ENCODE results near the gene GPR160.
"Not testable (repeated sequence)": the region's sequence is repeated elsewhere in the genome, so short reads cannot be mapped to it uniquely, and the experiment has no call there.

Gene GPR160

GRCh38 chr3:170019306-170019705, 18.5 kb upstream of the GPR160 start:
- H4K91ac ChIP-seq (ENCODE audit: low read length); H3K4ac ChIP-seq (ENCODE audit: low read depth in 1 of 2, low read length in 2 of 2); H3K14ac ChIP-seq (ENCODE audit: low read length in 2 of 2); H2AFZ ChIP-seq (ENCODE audit: low read depth, low read length); H3K23ac ChIP-seq (ENCODE audit: low read length in 2 of 2); H4K8ac ChIP-seq (ENCODE audit: low read length); H3K79me1 ChIP-seq (replicated peaks; ENCODE audit: low read length, poor library complexity, severe bottlenecking); DNase-seq; H3K27me3 ChIP-seq (ENCODE audit: control insufficient read depth in 1 of 2, insufficient read depth in 1 of 2, low read length in 2 of 2); H3K9ac ChIP-seq (ENCODE audit: low read length); H2AK5ac ChIP-seq (ENCODE audit: low read length, severe bottlenecking); H3K4me3 ChIP-seq (ENCODE audit: insufficient read depth in 1 of 2, low read depth in 1 of 2, low read length in 2 of 2); H3K4me2 ChIP-seq (ENCODE audit: low read length, poor library complexity, severe bottlenecking); H2BK120ac ChIP-seq (ENCODE audit: low read depth, low read length); H3K18ac ChIP-seq (ENCODE audit: low read depth in 1 of 2, low read length in 2 of 2); H3K9me3 ChIP-seq (ENCODE audit: control insufficient read depth, low read length); H3K4me1 ChIP-seq (ENCODE audit: control insufficient read depth, insufficient read depth, low read depth, low read length); H2BK5ac ChIP-seq (ENCODE audit: low read depth, low read length, poor library complexity, severe bottlenecking); H2BK15ac ChIP-seq (ENCODE audit: low read depth, poor library complexity, severe bottlenecking); H3K27ac ChIP-seq (ENCODE audit: low read length, poor library complexity, severe bottlenecking); H3K36me3 ChIP-seq (ENCODE audit: control insufficient read depth in 1 of 2, insufficient read depth in 2 of 2, low read depth in 1 of 2, low read length in 2 of 2); H2BK12ac ChIP-seq (ENCODE audit: low read length in 2 of 2): not testable (repeated sequence)
- 92% methylated on average over 4 of the region's 4 CpGs for WGBS

GRCh38 chr3:170021083-170021482, 16.7 kb upstream of the GPR160 start:
- Histone ChIP-seq H4K8ac (ENCODE audit: low read length) (no peak overlapping the region), H3K36me3 (ENCODE audit: control insufficient read depth in 1 of 2, insufficient read depth in 2 of 2, low read depth in 1 of 2, low read length in 2 of 2) (no peaks in the 10 kb centered on the region), H3K9me3 (ENCODE audit: control insufficient read depth, low read length) (no peaks in the 10 kb centered on the region), H3K18ac (ENCODE audit: low read depth in 1 of 2, low read length in 2 of 2) (no peak overlapping the region), H3K9ac (ENCODE audit: low read length) (no peak overlapping the region), H3K27ac (ENCODE audit: low read length, poor library complexity, severe bottlenecking) (no peak overlapping the region), H4K91ac (ENCODE audit: low read length) (no peak overlapping the region), H3K14ac (ENCODE audit: low read length in 2 of 2) (no peak overlapping the region), H2AK5ac (ENCODE audit: low read length, severe bottlenecking) (no peak overlapping the region), H2BK5ac (ENCODE audit: low read depth, low read length, poor library complexity, severe bottlenecking) (no peak overlapping the region), H2BK120ac (ENCODE audit: low read depth, low read length) (no peak overlapping the region), H3K4ac (ENCODE audit: low read depth in 1 of 2, low read length in 2 of 2) (no peak overlapping the region), H2BK12ac (ENCODE audit: low read length in 2 of 2) (no peak overlapping the region), H3K4me2 (ENCODE audit: low read length, poor library complexity, severe bottlenecking) (no peak overlapping the region), H3K79me1 (replicated peaks; ENCODE audit: low read length, poor library complexity, severe bottlenecking) (no peaks in the 10 kb centered on the region), H2AFZ (ENCODE audit: low read depth, low read length) (no peak overlapping the region), H3K27me3 (ENCODE audit: control insufficient read depth in 1 of 2, insufficient read depth in 1 of 2, low read length in 2 of 2) (peaks cover 0 to 4% of the 10 kb centered on the region in 2 experiments), H3K4me1 (ENCODE audit: control insufficient read depth, insufficient read depth, low read depth, low read length) (peaks cover 3% of the 10 kb centered on the region), H3K4me3 (ENCODE audit: insufficient read depth in 1 of 2, low read depth in 1 of 2, low read length in 2 of 2) (no peak overlapping the region), H2BK15ac (ENCODE audit: low read depth, poor library complexity, severe bottlenecking) (no peak overlapping the region), H3K23ac (ENCODE audit: low read length in 2 of 2) (no peak overlapping the region)
- no peak for DNase-seq
- 84% methylated on average over 1 of the region's 3 CpGs for WGBS

- H2BK5ac ChIP-seq (ENCODE audit: low read depth, low read length, poor library complexity, severe bottlenecking), result no peak overlapping the region
- no peak overlapping the region for H2AFZ ChIP-seq (ENCODE audit: low read depth, low read length)
- H3K18ac ChIP-seq (ENCODE audit: low read depth in 1 of 2, low read length in 2 of 2), result no peak overlapping the region
- no peak overlapping the region for H2AK5ac ChIP-seq (ENCODE audit: low read length, severe bottlenecking)
- H4K8ac ChIP-seq (ENCODE audit: low read length), result no peak overlapping the region
- no peak overlapping the region for H3K27ac ChIP-seq (ENCODE audit: low read length, poor library complexity, severe bottlenecking)
- no peaks in the 10 kb centered on the region for H3K79me1 ChIP-seq (replicated peaks; ENCODE audit: low read length, poor library complexity, severe bottlenecking)
- peaks cover 0 to 4% of the 10 kb centered on the region in 2 experiments for H3K27me3 ChIP-seq (ENCODE audit: control insufficient read depth in 1 of 2, insufficient read depth in 1 of 2, low read length in 2 of 2)
- H3K36me3 ChIP-seq (ENCODE audit: control insufficient read depth in 1 of 2, insufficient read depth in 2 of 2, low read depth in 1 of 2, low read length in 2 of 2), result no peaks in the 10 kb centered on the region
- 96% methylated on average over 4 of the region's 4 CpGs for WGBS
- H3K4ac ChIP-seq (ENCODE audit: low read depth in 1 of 2, low read length in 2 of 2), result no peak overlapping the region
- no peak overlapping the region for H3K9ac ChIP-seq (ENCODE audit: low read length)
- no peak for DNase-seq
- no peaks in the 10 kb centered on the region for H3K9me3 ChIP-seq (ENCODE audit: control insufficient read depth, low read length)
- H3K4me3 ChIP-seq (ENCODE audit: insufficient read depth in 1 of 2, low read depth in 1 of 2, low read length in 2 of 2), result no peak overlapping the region
- peaks cover 3% of the 10 kb centered on the region for H3K4me1 ChIP-seq (ENCODE audit: control insufficient read depth, insufficient read depth, low read depth, low read length)
- H2BK15ac ChIP-seq (ENCODE audit: low read depth, poor library complexity, severe bottlenecking), result no peak overlapping the region
- no peak overlapping the region for H4K91ac ChIP-seq (ENCODE audit: low read length)
- no peak overlapping the region for H2BK12ac ChIP-seq (ENCODE audit: low read length in 2 of 2)
- no peak overlapping the region for H3K4me2 ChIP-seq (ENCODE audit: low read length, poor library complexity, severe bottlenecking)
- H3K14ac ChIP-seq (ENCODE audit: low read length in 2 of 2), result no peak overlapping the region
- H3K23ac ChIP-seq (ENCODE audit: low read length in 2 of 2), result no peak overlapping the region
- no peak overlapping the region for H2BK120ac ChIP-seq (ENCODE audit: low read depth, low read length)
Measured at GRCh38 chr3:170022336-170022735, 15.5 kb upstream of the GPR160 start.

GRCh38 chr3:170023165-170023564, 14.6 kb upstream of the GPR160 start:
- H2BK5ac ChIP-seq (ENCODE audit: low read depth, low read length, poor library complexity, severe bottlenecking), result no peak overlapping the region
- 100% methylated on average over 1 of the region's 1 CpG for WGBS
- H3K18ac ChIP-seq (ENCODE audit: low read depth in 1 of 2, low read length in 2 of 2), result no peak overlapping the region

More at GRCh38 chr3:170023165-170023564, 14.6 kb upstream of the GPR160 start:
- Histone ChIP-seq H3K4ac (ENCODE audit: low read depth in 1 of 2, low read length in 2 of 2) (no peak overlapping the region), H2AK5ac (ENCODE audit: low read length, severe bottlenecking) (no peak overlapping the region), H2BK15ac (ENCODE audit: low read depth, poor library complexity, severe bottlenecking) (no peak overlapping the region), H3K4me1 (ENCODE audit: control insufficient read depth, insufficient read depth, low read depth, low read length) (peaks cover 3% of the 10 kb centered on the region), H3K9ac (ENCODE audit: low read length) (no peak overlapping the region), H2BK12ac (ENCODE audit: low read length in 2 of 2) (no peak overlapping the region), H2BK120ac (ENCODE audit: low read depth, low read length) (no peak overlapping the region), H3K27me3 (ENCODE audit: control insufficient read depth in 1 of 2, insufficient read depth in 1 of 2, low read length in 2 of 2) (peaks cover 0 to under 1% of the 10 kb centered on the region in 2 experiments), H3K79me1 (replicated peaks; ENCODE audit: low read length, poor library complexity, severe bottlenecking) (no peaks in the 10 kb centered on the region), H3K23ac (ENCODE audit: low read length in 2 of 2) (no peak overlapping the region), H3K27ac (ENCODE audit: low read length, poor library complexity, severe bottlenecking) (no peak overlapping the region), H4K8ac (ENCODE audit: low read length) (no peak overlapping the region), H4K91ac (ENCODE audit: low read length) (no peak overlapping the region), H3K14ac (ENCODE audit: low read length in 2 of 2) (no peak overlapping the region), H2AFZ (ENCODE audit: low read depth, low read length) (no peak overlapping the region), H3K9me3 (ENCODE audit: control insufficient read depth, low read length) (no peaks in the 10 kb centered on the region), H3K4me3 (ENCODE audit: insufficient read depth in 1 of 2, low read depth in 1 of 2, low read length in 2 of 2) (no peak overlapping the region), H3K36me3 (ENCODE audit: control insufficient read depth in 1 of 2, insufficient read depth in 2 of 2, low read depth in 1 of 2, low read length in 2 of 2) (no peaks in the 10 kb centered on the region), H3K4me2 (ENCODE audit: low read length, poor library complexity, severe bottlenecking) (no peak overlapping the region)
- no peak for DNase-seq

Data from mesenchymal stem cell (in vitro differentiated cells and primary cell).